ENCODE results near the gene PNLIPRP1.
A peak's percentile ranks its signal among the peaks of the same experiment; 100 is the strongest.

The PNLIPRP1 gene

DNA sequence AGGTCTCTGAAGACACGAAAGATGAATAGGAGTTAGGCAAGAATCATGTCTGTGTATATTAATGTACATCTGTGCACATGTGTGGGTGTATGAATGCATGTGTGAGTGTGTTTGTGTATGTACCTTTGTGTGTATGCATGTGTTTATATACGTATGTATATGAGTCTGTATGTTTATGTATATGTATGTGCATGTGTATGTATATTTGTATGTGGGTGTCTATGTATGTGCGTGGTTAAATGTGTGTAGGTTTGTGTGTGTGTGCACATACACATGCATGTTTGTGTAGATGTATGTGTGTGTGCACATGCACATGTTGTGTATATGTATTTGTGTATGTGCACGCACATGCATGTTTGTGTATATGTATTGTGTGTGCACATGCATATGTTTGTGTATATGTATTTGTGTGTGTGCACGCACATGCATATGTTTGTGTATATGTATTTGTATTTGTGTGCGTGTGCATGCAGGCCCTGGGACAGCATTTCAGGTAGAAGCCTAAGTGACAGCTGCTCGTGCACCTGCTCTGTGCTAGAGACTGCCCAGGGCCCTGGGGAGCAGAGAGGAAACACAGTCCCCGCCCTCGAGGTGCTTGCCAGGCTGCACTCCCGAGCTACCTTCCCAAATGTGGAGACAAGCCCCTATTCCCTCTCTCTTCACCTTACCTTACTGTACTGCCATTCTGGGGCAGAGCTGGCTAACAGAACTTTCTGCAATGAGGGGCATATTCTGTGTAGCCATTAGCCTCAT, 12.1 kb downstream of the PNLIPRP1 start:
- H3K4me3 ChIP-seq (ENCODE audit: low read depth, low read length): no peak overlapping the region
- no peak for DNase-seq
- H3K27me3 ChIP-seq (ENCODE audit: insufficient read depth, low read depth, severe bottlenecking): no peaks in the 10 kb centered on the region
- no peaks in the 10 kb centered on the region for H3K36me3 ChIP-seq
- no peaks in the 10 kb centered on the region for H3K9me3 ChIP-seq (ENCODE audit: severe bottlenecking)
- H3K27ac ChIP-seq: no peak overlapping the region
- TF ChIP-seq, protein P1, sequence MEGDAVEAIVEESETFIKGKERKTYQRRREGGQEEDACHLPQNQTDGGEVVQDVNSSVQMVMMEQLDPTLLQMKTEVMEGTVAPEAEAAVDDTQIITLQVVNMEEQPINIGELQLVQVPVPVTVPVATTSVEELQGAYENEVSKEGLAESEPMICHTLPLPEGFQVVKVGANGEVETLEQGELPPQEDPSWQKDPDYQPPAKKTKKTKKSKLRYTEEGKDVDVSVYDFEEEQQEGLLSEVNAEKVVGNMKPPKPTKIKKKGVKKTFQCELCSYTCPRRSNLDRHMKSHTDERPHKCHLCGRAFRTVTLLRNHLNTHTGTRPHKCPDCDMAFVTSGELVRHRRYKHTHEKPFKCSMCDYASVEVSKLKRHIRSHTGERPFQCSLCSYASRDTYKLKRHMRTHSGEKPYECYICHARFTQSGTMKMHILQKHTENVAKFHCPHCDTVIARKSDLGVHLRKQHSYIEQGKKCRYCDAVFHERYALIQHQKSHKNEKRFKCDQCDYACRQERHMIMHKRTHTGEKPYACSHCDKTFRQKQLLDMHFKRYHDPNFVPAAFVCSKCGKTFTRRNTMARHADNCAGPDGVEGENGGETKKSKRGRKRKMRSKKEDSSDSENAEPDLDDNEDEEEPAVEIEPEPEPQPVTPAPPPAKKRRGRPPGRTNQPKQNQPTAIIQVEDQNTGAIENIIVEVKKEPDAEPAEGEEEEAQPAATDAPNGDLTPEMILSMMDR (IDR thresholded peaks at IDR 0.05; ENCODE audit: low read depth, low read length): no peak

DNA sequence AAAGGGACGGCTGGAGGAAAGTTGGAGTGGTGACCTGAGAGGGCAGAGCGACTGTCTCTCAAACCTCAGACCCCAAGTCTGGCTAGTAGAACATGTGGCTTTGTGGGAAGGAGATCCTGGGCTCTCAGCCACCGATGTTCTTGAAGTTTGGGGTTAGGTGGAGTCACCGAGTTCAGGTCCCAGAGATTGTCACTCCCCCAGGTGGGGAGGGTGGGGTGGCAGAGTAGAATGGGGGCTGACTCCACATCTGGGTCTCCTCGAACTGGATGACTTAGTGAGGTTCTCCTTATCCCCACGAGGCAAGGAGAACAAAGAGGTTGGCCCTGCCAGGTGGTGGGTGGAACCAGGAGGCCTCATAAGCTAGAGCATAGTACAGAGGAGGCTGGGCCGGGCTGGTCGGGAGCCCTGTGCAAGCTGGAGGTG, 15.3 kb downstream of the PNLIPRP1 start:
- H3K27ac ChIP-seq: no peak overlapping the region
- TF ChIP-seq, protein P1 (IDR thresholded peaks at IDR 0.05; ENCODE audit: low read depth, low read length): no peak
- no peaks in the 10 kb centered on the region for H3K9me3 ChIP-seq (ENCODE audit: severe bottlenecking)
- H3K4me3 ChIP-seq (ENCODE audit: low read depth, low read length): no peak overlapping the region
- no peak for DNase-seq
- H3K36me3 ChIP-seq: no peaks in the 10 kb centered on the region
- H3K27me3 ChIP-seq (ENCODE audit: insufficient read depth, low read depth, severe bottlenecking): no peaks in the 10 kb centered on the region

DNA sequence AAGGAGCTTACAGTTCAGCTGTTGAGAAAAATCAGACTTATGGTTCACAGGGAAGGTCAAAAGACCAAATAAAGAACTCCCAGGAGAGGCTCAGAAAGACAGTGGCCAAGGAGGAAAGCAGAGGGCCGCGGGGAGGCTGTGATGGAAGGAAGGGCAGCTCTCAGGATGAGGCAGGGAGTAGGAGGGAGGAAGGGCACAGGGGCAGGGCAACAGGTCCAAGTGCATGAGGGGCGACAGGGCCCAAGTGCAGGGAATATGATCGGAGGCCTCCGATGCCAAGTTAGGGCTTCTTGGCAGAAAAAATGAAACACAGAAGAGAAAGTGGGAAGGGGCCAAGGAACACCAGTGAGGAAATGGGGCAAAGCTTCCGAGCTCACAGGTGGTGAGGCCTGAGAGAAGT, 16.6 kb downstream of the PNLIPRP1 start:
- Histone ChIP-seq H3K9me3 (ENCODE audit: severe bottlenecking) (no peaks in the 10 kb centered on the region), H3K27me3 (ENCODE audit: insufficient read depth, low read depth, severe bottlenecking) (no peaks in the 10 kb centered on the region), H3K4me3 (ENCODE audit: low read depth, low read length) (no peak overlapping the region), H3K36me3 (no peaks in the 10 kb centered on the region), H3K27ac (no peak overlapping the region)
- TF ChIP-seq, protein P1 (IDR thresholded peaks at IDR 0.05; ENCODE audit: low read depth, low read length): no peak
- DNase-seq: no peak

DNA sequence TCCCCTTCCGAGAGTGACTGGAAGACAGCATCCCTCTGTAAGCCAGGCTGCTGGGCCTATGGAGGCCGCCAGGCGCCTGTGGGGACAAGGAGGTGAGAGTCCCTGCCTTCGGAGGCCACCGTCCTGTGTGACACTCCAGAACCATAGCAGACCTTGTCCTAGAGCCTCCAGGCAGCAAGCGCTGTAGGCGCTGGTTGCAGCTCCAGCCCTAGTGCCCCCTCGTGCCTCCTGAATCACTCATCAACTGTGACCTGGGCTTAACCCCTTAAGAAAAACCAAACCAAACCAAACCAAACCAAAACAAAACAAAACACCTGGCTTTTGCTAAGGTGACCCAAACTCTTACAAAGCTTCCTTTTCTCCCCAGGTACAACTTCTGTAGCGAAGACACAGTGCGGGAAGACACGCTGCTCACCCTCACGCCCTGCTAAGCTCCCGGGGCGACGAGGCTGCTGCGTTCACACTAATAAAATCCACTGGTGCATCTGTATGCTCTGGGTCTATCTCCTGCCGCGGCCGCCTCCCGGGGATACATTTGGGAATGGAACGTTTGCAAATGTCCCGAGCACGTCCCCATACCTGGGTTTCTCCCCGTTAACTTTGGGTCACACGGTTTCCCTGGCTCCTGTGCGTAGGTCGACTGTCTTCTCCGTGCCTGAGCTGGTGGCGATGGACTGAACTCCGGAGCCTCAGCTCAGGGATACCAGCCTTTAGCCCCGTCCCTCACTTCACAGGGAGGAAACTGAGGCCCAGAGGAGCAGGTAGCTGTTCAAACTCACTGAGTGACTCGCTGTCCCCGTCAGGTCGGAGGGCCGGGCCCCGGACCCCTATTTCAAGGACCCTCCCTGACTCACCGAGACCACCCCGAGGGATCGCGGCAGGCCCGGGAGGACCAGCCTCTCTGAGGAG, 18.2 kb downstream of the PNLIPRP1 start:
- Histone ChIP-seq H3K27me3 (ENCODE audit: insufficient read depth, low read depth, severe bottlenecking) (no peaks in the 10 kb centered on the region), H3K36me3 (no peaks in the 10 kb centered on the region), H3K4me3 (ENCODE audit: low read depth, low read length) (peak overlapping the region; percentile 65), H3K9me3 (ENCODE audit: severe bottlenecking) (no peaks in the 10 kb centered on the region), H3K27ac (peak overlapping the region; percentile 41)
- DNase-seq: no peak
- TF ChIP-seq, protein P1 (IDR thresholded peaks at IDR 0.05; ENCODE audit: low read depth, low read length): no peak

DNA sequence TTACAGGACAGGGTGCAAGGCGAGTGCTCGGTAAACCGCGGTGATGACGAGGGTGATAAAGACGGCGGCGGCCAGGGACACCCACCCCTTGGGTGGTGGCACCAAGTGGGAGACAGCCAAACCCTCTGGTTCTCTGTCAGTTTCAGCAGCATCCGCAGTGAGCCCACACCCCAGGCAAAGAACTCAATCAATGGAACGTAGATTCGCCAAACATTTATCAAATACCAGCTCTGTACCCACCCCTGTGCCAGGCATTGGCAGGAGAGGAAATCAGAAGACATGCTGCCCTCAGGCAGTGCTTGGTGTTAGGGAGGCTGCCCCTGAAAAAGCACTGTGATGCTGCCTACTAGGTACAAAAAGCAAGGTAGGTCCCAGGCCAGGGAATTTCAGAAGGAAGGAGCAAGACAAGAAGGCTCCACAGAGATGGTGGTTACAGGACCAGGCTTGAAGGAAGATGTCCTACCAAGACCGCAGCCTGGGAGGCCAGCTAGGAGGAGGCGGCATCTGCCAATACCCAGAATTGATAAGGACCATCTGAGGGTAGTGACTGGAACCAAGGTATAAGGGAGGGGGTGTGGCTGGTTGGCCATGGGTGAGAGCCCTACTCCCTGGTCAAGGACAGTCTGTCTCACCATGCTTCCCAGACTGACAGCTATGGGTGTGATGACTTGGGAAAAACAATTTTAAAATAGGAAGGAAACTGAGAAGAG, 19.8 kb downstream of the PNLIPRP1 start:
- TF ChIP-seq, protein P1 (IDR thresholded peaks at IDR 0.05; ENCODE audit: low read depth, low read length): no peak
- Histone ChIP-seq H3K4me3 (ENCODE audit: low read depth, low read length) (no peak overlapping the region), H3K9me3 (ENCODE audit: severe bottlenecking) (no peaks in the 10 kb centered on the region), H3K36me3 (no peaks in the 10 kb centered on the region), H3K27ac (no peak overlapping the region), H3K27me3 (ENCODE audit: insufficient read depth, low read depth, severe bottlenecking) (no peaks in the 10 kb centered on the region)
- DNase-seq: no peak
